GM21723 (cell line): ENCODE data around the gene TEC.
"Not testable (repeated sequence)": the region's sequence is repeated elsewhere in the genome, so short reads cannot be mapped to it uniquely, and the experiment has no call there.

Experiments used
- ATAC-seq: cut with Tn5 transposase; IDR thresholded peaks from one replicate; pipeline ENCODE4 v1.9.1; 2021; ENCODE audit warnings: mild to moderate bottlenecking, moderate library complexity; ENCODE audit not compliant: unreplicated experiment

TEC gene

DNA sequence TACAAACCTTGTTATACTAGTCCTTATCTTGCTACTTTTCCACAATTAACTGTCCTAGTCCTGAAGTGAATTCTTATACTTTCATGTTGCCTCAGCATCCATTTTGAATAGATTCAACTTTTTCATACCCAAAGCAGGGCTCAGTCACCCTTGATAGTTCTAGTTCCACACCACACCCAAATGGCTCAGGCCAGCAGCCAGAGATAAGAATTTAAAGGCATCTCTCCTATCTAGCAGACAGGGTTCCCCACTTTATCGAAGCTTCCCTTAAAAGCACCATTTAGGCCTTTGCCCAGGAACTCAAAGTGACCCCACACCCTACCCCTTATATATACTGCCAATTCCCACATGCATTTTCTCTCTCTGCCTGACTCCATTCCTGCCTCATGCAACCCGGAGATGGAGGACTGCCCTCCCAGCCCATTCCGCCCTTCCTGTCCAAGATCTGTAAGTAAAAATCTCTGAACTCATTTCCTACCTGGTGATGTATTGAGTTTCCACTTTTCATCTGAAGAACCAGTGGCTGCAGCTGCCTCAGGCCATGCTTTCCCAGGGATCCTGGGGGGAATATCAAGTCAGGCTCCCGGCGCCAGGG, 71.9 kb downstream of the TEC start:
- ATAC-seq, result peak; percentile 33

DNA sequence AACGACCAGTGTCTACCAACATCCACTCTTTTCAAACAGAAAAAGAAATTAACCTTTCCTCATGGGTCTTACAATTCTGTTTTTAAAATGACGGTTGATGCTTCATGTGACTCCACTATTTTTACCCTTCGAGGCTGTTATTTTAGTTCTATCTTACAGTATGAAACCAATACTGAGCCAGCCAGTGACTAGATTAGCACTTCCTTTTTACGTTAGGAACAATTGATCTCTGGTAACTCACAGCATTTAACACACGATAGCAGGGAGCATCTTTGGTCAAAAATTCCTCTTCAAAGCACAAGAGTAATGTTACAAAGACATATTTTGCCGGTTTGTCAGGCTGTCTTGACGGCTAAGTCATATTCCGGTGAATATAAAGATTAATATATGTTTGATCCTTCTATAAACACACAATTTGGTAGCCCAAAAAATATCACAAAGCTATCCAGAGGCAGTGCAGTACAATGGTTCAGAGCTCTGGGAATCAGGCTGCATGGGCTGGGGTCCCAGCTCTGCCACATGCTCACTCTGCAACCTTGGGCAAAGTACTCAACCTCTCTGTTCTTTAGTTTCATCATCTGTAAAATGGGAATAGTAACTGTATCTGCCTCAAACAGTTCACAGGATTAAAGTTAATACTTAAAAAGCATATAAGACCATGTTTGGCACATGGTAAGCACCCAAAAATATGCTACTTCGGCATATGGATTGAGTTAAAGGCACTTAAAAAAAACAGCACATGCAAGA, 72.7 kb downstream of the TEC start:
- peak; percentile 71 for ATAC-seq

DNA sequence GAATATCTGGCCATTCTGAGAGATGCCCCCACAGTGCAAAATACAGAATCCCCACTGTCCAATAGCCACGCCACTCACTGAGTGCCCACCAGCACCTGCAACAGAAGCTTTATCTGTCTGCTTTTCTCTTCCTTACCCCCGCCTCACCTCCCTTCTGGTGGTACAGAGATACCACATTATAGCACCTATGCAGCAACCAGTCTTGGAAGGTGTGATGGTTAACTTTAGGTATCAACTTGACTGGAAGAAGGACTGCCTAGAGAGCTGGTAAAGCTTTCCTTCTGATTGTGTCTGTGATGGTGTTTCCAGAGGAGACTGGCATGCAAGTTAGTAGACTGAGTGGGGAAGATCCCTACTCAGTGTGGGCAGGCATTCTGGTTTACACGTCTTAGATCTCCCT, 73.8 kb downstream of the TEC start:
- ATAC-seq, result no peak

DNA sequence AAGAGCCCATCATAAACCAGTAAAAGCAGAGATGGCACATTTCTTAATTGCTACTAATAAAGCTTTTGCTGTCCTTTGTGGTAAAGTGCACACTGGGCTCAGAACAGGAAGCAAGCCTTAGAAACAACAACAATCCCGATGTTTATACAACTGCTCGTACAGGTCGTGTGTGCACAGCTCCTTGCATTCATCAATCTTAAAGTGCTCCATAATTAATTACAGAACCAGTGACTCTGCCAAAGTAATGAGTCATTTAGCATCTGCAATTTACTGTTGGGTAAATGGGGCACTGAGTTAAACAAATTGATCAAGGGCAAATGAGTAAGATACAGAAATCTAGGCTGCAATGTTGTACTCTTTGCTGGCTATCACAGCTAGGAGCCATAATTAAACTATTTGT, 74.3 kb downstream of the TEC start:
- ATAC-seq, result no peak

DNA sequence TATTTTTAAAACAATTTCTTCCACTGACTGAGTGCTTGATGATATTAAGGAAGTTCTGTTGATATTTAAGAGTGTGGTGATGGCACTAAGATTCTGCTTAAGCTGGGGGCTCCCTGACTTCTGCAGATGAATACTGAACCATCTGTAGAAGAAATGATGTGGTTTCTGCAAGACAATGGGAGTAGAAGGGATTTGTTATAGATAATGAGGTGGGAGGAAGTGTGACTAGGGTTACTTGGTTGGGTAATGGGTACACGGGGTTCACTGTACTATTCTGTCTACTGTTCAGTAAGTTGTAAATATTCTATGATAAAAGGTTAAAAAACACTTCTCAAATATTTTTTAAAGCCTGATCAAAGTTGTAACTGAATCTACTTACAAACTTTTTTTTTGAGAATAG, 74.7 kb downstream of the TEC start:
- no peak for ATAC-seq

DNA sequence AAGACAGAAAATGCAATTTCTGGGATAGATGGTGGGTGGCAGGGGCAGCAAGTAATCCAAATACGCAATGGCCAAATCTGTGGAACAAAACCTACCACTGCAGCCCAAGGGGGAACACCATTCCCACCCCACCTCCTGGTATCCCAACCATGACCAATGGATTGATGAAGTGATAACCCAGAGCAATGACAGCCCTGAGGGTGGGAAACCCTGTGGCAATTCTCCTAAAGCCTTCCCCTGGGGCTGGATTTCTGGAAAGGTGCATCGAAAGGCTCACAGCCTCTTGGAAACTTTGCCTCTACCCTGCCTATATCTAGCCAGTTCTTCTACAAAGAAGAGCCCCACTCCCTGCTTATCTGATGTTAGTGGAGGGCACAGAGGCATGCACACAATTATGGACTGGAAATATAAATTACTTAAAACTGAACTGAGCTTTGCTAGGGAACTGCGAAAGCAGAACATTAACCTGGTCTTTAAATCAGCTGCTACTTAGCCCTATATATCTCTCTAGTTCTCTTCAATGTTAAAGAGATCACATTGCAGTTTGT, 75.6 kb downstream of the TEC start:
- ATAC-seq, result no peak

DNA sequence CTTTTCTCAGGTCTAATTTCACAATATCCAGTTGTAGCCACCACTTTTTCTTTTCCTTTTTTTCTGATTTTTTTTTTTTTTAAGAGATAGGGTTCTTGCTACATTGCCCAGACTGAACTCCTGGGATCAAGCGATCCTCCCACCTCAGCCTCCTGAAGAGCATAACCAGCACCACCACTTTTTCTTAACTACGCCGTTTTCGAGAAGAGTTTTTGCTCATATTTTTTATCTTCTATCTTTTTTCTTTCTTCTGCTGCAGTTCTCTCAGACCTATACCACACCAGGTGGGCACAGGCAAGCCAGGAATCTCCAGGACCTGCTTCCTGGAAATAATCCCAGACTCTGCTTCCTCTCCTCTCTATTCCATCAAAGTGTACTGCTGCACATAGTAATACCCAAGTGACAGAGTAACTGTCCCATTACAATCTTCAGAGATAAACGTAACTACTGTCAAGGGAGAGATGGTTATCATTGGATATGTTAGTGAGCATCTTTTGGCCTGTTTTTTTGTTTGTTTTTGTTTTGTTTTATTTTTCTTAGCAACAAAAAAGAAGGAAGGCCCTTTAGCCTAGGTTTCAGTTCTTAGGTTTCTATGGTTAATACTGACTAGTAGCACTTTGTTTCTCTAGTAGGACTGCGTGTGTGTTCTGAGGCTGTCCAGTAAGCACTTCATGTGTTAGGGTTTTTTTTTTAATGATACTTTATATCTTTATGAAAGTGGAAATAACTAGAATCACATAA, 76.4 kb downstream of the TEC start:
- ATAC-seq, result peak; percentile 31

DNA sequence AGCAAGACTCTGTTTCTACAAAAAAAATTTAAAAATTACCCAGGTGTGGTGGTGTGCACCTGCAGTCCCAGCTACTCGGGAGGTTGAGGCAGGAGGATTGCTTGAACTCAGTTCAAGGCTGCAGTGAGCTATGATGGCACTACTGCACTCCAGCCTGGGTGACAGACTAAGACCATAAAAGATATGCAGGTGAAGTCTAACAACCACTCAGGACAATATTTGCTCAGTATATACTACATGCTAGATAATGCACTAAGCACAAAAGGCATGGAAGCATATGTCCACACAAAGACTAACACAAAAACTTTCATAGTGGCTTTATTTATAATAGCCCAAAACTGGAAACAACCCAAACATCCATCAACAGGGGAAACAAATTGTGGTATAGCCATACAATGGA, 77.9 kb downstream of the TEC start:
- ATAC-seq, result no peak

DNA sequence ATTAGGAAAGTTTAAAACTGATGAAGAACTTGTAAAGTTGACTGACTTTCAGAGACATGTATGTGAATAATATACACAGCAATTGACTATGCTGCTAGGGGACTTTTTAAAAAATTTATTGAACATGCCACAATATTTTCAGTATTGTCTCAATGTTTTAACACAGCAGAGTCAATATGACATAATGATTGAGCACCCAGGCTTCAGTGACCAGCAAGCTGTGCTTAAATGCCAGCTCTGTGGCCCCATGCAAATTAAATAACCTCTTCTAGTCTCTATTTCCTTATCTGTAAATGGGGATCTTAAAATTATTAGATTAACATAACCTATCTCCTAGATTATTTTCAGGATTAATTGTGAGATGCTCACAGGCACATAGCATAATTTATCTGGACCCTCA, 78.8 kb downstream of the TEC start:
- ATAC-seq, result no peak

DNA sequence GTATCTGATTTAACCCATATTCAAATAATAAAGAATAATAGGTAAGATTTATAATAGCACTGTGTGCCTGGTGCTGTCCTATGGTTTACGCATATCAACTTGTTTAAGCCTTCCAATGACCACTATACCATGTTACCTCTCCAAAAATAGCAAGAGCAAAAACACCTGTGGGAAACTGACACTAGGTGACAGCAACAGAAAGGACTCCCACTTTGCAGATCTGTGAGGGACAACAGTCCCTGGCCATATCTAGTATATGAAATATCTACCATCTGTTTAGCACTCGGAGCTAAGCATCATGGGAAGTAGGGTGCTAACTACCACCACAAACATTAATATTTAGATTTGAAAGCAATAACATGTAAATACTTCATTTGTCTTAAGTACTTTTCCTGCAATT, 79.9 kb downstream of the TEC start:
- no peak for ATAC-seq

DNA sequence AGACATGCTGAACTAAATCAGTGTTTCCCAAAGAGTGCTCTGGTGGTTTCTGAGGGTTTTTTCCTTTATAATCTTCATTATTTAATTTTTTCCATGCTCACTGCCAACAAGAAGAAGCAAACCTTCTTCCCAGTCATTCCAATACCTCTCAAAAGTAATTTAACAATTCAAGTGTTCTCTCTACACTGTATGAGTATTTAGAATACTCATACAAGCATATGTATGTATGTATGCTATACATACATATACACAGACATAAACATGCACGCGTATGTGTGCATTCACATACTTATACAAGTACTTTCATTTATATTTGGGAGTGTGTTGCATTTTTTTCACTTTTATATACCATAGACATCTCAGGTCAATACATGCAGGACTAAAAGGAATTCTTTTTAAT, 81.2 kb downstream of the TEC start:
- no peak for ATAC-seq

DNA sequence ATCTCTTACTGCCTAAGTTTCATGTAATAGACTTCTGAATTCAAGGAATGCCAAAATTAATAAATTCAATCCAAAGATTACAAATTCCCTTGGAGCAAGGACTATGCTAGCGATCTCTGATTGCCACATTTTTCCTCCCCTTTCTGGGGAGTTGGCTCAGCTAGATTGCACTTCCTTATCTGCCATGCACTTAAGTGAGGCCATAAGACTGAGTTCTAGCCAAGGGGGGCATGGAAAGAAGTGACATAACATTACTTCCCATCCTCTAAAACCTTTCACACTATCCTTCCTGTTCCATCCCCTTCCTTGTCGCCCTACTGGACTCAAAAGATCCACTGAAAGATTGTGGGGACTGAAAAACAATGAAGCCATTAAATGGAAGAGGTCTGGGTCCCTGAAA, 81.8 kb downstream of the TEC start:
- no peak for ATAC-seq

DNA sequence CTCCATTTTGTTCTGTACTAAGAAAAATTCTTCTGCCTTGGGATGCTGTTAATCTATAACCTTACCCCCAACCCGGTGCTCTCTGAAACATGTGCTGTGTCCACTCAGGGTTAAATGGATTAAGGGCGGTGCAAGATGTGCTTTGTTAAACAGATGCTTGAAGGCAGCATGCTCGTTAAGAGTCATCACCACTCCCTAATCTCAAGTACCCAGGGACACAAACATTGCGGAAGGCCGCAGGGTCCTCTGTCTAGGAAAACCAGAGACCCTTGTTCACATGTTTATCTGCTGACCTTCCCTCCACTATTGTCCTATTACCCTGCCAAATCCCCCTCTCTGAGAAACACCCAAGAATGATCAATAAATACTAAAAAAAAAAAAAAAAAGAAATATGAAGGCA, 82.6 kb downstream of the TEC start:
- not testable (repeated sequence) for ATAC-seq

DNA sequence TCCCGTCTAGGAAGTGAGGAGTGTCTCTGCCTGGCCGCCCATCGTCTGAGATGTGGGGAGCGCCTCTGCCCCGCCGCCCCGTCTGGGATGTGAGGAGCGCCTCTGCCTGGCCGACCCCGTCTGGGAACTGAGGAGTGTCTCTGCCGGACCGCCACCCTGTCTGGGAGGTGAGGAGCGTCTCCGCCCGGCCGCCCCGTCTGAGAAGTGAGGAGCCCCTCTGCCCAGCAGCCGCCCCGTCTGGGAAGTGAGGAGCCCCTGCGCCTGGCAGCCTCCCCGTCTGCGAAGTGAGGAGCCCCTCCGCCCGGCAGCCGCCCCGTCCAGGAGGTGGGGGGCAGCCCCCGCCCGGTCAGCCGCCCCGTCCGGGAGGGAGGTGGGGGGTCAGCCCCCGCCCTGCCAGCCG, 83.2 kb downstream of the TEC start:
- ATAC-seq, result not testable (repeated sequence)

DNA sequence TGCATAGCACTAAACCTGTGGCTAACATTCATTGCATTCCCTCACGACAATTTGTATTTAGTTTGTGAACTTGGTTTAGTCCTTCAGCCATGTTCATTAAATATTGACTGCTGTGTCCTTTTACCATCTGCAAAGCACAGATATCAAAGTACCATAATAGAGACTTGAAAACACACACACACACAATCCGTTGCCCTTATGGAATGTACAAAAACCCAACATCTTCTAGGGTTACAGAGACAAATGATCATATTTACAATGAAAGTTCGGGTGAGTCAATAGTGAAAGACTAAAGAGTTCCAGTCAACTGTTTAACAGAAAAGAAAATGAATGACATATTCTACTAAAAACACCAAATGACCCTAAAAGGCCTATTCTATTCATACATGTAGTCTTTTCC, 84.8 kb downstream of the TEC start:
- no peak for ATAC-seq

DNA sequence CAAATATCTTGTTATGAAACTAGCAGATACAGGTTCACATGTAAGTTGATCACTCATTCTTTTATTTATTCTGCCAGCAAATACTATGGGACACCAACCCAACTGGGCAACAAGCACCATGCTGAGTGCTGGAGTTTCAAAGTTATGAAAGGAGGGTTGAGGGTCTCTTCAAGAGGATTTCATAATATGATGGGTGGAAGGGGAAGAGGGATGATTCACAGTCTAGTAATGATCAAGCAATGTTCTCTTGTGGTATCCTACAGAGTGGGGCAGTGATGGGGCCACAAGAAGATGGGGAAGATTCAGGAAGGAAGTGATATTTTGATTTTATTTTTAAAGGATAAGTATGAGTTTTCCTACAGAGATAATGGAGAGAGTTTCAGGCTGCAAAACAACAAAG, 89.4 kb downstream of the TEC start:
- ATAC-seq, result no peak

DNA sequence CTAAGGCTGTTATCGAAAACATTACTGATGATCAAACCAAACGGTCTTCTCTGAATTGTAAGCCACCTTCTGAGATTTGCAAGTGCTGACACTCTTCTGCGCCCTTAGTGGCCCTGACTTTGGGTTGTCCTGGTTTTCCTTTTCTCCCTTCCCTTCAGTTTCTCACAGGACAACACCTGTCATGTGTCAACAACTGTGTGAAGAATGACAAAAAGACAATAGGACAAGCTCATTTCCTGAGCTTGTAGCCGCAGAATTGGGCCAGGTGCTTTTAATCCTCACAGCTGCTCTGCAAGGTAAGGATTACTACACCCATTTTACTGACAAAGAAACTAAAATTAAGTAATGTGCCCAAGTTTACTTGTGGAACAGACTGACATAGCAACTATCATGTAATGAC, 90.7 kb downstream of the TEC start:
- ATAC-seq, result no peak

DNA sequence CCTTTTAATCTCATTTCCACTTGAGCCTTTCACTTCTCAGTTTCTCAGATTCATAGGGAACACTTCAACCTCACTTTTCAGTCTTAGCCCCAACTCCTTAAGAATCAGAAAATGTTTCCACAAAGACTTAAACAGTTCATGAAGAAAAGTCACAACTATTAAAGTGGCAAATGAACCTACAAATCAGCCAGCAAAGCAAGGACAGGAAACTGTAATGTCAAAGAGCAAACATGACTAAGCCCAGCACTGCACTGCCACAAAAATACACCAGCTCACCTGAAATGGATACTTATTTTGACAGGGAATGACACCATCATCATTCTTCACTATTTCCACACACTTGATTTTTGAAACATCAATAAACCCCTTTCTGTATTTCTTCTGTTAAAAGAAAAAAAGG, 93.8 kb downstream of the TEC start:
- no peak for ATAC-seq

DNA sequence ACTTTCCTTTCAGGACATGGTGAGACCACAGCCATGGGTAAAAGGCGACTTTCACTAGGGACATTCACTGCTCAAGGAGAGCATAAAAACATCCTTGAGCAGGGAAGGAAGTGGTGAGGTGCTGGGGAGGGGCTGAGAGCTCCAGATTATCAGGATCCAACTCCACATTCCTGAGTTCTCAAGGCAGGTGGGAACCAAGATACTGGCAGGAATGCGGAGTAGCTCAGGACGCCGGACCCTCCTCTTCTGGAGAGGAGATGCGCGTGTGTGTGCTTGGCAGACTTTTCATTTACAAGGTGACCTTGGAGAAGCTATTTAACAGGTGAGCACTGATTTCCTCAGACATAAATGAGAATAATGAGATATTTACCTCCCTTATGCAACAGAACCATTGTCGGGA, 94.3 kb downstream of the TEC start:
- ATAC-seq, result no peak

DNA sequence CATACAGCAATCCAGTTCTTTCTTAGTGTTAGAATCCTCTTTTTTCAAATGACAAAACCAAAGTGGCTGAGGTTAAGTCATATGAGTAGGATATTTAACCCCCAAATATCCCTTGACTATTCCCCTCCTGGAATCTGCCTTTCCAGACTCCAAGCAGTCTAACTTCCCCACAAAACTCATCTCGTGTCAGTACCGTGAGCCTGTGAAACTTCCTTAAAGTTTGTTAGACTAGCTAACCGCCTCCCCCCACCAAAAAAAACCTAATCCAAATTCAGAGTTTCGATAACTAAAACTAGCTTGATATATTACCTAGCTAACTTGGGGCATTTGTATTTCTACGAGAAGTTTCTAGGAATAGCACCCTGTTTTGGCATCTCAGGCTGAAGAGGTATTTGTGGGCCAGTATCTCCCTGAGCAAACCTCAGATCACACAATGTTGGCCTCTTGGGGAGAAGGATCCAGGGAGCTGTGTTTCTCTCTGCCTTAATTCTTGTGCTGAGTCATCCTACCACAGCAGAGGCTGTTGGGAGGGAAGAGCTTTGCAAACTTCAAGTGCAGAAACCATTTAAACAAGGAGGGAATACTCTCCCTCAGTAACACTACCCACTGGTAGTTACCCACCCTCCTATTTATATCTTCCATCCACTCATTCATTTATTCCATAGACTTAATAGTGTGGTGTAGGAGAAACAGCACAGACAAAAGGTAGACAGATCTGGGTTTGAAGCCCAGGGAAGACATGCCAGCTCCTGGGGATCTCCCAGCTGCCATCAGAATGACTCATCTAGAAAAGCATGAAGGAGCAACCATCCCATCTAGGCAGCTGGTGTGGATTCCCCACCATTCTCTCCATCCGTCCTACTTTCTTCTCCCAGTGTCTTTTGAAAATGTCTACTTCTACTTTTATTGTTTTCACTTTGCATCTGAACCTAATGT, 96.3 kb downstream of the TEC start:
- peak; percentile 62 for ATAC-seq

DNA sequence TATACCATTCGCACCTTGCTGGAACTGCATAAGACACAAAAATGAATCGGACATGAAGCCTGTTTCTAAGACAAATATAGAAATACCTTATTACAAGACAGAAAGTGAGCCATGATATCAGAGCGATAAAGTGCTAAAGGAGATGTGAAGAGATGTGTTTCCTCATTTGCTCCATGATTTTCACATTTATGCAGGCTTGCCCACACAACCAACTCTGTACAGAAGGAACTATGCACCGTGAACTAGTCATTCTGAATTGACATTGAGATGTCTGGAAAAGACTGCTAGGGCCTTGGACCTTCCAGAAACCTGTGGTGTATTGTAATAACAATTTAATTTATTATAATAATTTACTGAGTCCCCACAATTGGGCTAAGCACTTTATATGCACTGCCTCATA, 97.0 kb downstream of the TEC start:
- ATAC-seq, result no peak
